SK-MEL-5 (cell line): ENCODE measurements around the gene CCL3. TPM values are rescaled to one million over a fixed set of nuclear protein-coding genes. Genes with fewer than 3 reads are reported as not detected.

ENCODE experiments used
- DNase-seq: peaks from one replicate; pipeline ENCODE4 v3.0.0-alpha.2; 2016; ENCODE audit warnings: low read depth, low spot score
- in situ Hi-C: cut with HindIII; loops from 2 replicates; pipeline ENCODE4 v1.10.0; 2016; ENCODE audit warnings: low sequenced_read_pairs, high pct_unique_total_duplicates, low pct_unique_long_range_greater_than_20kb
- small RNA-seq, 2 experiments: library from RNA; depleted of rRNA; stranded (forward); fragments of <200 nt; gene quantifications; one replicate each; pipeline ENCODE3, GENCODE V24; 2014
- total RNA-seq: library from RNA; depleted of rRNA; stranded (reverse); fragments of >200 nt; shearing (Covaris generic); gene quantifications from 2 replicates; pipeline ENCODE4 v1.2.3, GENCODE V29; 2014; rRNA removed

Gene CCL3
- total RNA-seq, 1 experiment from 2014 or later = 0.26 TPM

DNA sequence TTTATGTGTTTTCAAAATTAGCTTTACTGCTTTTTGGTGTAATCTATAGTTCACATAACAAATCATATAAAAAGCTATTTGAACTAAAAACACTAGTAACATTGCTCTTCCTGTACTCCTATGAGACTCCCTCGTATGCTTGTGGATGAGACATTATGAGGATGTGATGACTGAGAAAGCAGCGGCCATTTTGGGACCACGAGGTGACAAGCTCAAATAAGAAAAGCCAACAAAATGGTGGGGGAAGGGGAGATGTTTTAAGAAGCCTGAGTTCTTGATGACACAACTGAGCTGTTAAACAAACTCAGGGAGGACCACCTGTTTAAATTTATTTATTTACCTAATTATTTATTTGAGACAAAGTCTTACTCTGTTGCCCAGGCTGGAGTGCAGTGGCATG is 21.4 kb downstream of the CCL3 start:
- in situ Hi-C loops = no loop called here

DNA sequence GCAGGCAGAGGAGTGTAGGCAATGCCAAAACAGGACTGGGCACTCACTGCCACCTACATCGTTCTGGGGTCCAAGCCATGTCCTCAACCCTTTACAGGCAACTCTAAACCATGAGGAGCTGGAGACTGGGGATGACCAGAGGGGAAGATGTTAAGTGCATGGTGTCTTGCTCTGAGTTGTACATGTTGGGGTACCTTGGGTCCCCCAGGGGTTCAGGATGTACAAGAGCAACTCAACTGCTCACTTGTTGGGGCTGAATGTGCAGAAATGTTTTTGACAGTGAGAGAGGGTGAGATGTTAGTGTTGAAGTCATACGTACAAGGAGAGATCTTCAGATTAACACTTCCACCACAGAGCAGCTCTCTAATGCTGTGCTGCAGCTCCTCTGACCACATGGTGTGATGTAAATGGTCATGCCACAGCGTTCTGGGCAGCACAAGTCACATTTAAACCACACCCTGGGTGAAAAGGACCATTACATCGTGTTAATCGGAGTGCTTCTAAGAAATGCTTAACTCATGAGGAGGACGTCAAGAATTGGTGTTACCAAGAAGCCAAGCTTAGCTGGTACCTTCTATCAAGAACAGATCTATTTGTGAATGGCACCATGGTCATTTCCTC is 23.5 kb downstream of the CCL3 start:
- in situ Hi-C loops = no loop called here
- no peak for DNase-seq

More for the DNA sequence above, 21.4 kb downstream of the CCL3 start:
- no peak for DNase-seq

DNA sequence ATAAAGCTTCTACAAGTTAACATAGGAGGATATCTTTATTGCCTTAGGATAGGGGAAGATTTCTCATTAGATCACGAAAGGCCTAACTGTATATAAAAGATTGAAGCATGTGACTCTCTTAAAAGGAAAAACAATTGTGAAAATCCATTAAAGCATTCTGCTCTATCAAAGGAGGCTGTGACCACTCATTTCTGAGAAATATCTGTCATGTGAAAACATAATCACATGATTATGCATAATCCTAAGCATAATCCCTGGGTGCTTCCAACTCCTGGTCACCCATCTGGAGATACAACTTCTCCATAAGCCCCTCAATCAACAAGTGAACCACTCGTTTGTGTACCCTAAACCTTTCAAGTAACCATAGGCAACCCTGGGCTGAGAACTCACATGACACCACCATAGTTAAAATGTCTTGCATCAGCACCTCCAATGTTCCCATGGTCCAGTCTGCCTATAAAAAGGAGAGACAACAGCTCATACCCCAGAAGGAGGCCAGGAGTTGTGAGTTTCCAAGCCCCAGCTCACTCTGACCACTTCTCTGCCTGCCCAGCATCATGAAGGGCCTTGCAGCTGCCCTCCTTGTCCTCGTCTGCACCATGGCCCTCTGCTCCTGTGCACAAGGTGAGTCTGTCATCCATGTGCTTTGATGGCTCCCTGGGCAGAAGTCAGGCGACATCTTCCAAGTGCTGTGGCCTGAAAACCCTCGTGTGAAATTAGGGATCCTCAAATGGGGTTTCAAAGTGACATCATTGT is 26.0 kb downstream of the CCL3 start, which contains the start of gene CCL18:
TSS of gene CCL18 (plus strand) at position 487 of the 756 bp plus-strand sequence. CDS start at position 558, 71 bp downstream.
- in situ Hi-C loops = no loop called here
- DNase-seq = no peak

DNA sequence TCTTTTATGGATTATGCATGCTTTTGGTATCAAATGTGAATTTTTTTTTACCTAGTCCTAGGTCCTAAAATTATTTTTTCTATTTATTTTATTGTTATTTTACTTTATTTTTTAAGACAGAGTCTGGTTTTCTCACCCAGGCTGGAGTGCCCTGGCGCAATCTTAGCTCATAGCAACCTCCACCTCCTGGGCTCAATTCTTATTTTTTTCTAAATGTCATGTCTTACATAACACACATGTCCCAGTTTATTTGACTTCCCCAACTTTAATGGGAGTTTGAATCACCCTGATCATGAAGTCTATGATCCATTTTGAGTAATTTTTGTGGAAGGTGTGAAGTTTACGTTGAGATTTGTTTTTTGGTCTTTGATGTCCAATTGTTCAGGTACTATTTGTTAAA is 29.1 kb downstream of the CCL3 start:
- in situ Hi-C loops = no loop called here
- DNase-seq = no peak

DNA sequence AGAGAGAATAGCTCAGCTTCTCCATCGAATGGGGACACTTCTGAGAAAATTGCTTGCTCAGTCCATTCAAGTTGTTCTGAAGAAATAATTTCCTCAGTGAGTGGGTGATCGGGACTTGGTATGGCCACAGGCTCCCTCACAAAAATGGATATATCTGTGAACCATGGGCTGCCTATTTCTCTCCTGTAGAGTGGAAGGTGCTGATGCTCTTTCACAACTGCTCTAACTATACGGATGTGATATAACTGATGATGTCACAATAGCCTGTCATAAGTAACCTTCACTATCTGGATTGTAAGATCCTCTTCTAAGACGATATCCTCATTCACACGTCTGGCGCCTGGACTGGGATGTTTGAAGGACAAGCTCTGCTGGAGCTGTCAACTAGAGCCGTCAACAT is 30.5 kb downstream of the CCL3 start:
- no peak for DNase-seq
- in situ Hi-C loops = no loop called here

DNA sequence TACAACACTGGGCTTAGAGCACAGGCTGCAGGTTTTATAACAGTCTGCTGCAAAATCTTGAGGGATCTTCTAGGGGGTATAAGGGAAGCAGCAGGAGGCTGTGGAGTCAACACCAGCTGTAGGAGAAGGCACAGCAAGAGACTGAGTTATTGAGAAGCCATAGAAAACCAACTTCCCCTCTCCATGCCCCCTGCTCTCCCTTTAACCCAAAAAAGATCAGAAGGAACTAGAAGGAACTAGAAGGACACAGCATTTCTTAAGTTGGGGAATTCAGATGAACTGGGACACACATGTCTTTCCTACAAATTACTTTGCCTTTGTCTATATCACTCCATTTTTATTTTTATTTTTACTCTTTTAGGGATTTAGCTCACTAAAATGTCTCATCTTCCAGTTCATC is 32.0 kb downstream of the CCL3 start:
- in situ Hi-C loops = no loop called here
- DNase-seq = no peak

DNA sequence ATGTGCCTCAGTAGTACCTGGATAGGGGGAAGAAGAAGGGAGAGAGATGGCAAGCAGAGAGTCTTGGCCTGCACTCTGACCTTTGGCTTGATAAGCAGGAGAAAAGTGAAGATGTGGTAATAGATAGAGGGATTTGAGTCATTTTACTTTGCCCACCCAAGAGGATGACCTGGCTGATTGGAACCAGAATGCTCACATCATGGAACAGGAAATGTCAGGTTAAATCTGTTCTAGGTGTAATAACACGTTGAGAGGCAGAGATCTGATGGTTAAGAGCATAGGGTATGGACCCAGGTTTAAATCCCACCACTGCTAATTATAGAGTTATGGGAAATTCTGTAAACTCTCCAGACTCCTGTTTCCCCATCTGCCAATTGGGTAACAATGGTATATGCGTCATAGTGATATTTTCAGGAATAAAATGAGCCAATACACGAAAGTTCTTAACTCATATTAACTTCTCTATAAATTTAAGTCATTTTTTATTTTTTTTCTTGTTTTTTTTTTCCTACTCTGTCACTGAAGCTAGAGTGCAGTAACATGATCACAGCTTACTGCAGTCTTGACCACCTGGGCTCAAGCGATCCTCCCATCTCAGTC is 33.9 kb downstream of the CCL3 start:
- no peak for DNase-seq
- in situ Hi-C loops = no loop called here

DNA sequence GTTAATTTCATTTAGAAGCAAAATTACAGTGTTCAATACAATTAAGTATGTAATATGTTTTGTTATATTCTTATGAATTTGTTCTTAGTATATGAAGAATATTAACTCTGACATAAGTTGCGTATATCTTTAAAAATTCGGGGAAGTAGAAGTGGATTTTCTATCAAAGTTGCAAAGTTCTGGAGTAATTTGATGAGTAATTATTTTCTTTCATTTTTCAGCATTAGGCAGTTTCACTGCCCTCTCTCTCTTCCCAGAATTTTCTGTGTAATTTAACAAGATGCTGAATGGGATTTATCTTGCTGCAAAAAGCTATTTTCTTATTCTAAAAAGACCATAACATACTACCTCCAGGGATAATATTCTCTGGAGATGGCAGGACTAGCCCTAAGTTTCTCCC is 34.8 kb downstream of the CCL3 start:
- no peak for DNase-seq
- in situ Hi-C loops = no loop called here

DNA sequence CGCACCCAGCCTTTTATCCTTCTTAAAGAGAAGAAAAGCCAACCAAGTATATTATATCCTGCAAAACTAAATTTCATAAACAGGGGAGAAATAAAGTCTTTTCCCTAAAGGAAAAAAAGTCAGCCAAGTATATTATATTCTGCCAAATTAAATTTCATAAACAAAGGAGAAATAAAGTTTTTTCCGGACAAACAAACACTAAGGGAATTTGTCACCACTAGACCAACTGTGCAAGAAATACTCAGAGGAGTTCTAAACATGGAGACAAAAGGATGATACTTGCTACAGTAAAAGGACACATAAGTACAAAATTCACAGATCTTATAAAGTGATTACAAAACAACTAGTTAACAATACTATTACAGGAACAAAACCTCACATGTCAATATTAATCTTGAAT is 40.3 kb downstream of the CCL3 start:
- in situ Hi-C loops = no loop called here
- no peak for DNase-seq

DNA sequence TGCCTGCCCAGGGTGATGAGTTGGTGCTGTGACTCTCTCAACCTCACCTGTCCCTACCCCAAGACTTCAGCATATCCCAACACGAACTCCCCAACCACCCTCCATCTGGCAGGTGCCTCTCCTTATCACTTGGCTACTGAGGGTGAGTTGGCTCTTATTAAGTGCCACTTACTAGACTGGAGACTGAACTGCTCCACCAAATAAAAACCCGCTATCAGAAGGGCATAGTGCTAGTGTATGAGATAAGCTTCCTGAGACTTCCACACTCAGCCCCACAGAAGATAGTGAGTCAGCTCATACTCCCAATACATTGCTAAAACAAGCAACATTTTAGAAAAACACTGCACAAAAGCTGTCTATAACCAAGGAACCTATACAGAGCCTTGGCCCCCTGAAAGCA is 41.9 kb downstream of the CCL3 start:
- DNase-seq = no peak
- in situ Hi-C loops = no loop called here

Small RNAs within 50 kb of the gene (small RNA-seq; reads per million reads assigned to genes)
- gene RN7SL301P = 0 to 0.05 reads per million in 2 experiments

Other genes with a start within 250 kb of the CCL3 start
- not detected in 2 replicates for gene HEATR9, start 221.3 kb downstream of the CCL3 start, total RNA-seq
- gene CCL5, start 209.8 kb downstream of the CCL3 start, total RNA-seq = 0.29 TPM in 1 of 2 replicates, not detected in the other
- gene RDM1, start 159.4 kb downstream of the CCL3 start, total RNA-seq = 0.40 and 0.45 TPM in 2 replicates
- not detected in 2 replicates for gene LYZL6, start 146.4 kb downstream of the CCL3 start, total RNA-seq
- not detected in 2 replicates for gene CCL16, start 108.6 kb downstream of the CCL3 start, total RNA-seq
- not detected in 2 replicates for gene CCL14, start 103.4 kb downstream of the CCL3 start, total RNA-seq
- gene CCL15, start 88.6 kb downstream of the CCL3 start, total RNA-seq = not detected in 2 replicates
- not detected in 2 replicates for gene CCL23, start 72.2 kb downstream of the CCL3 start, total RNA-seq
- gene CCL18, start 25.9 kb downstream of the CCL3 start, total RNA-seq = 0.64 and 0.82 TPM in 2 replicates
- not detected in 2 replicates for gene CCL4, start 13.7 kb upstream of the CCL3 start, total RNA-seq
- gene TBC1D3B, start 86.5 kb upstream of the CCL3 start, total RNA-seq = 0.74 TPM in 1 of 2 replicates, not detected in the other
- gene CCL3L1, start 106.6 kb upstream of the CCL3 start, total RNA-seq = not detected in 2 replicates
- not detected in 2 replicates for gene CCL4L2, start 120.9 kb upstream of the CCL3 start, total RNA-seq
- gene TBC1D3I, start 174.4 kb upstream of the CCL3 start, total RNA-seq = not detected in 2 replicates
- not detected in 2 replicates for gene TBC1D3G, start 233.7 kb upstream of the CCL3 start, total RNA-seq